SK-N-SH treated with all-trans-retinoic acid at 6 μM for 48 hours (cell line): ENCODE measurements around the gene ATRNL1.
A peak's percentile ranks its signal among the peaks of the same experiment; 100 is the strongest.

Experiments
- ATAC-seq: fragments of 200-7000 bp; cut with Tn5 transposase; 3 replicates; pipeline ENCODE4 v1.9.1; 2020; ENCODE audit warnings: mild to moderate bottlenecking, moderate library complexity
- ARNTL ChIP-seq: fragments of 450-650 bp; formaldehyde crosslinking; IDR thresholded peaks from 2 replicates; pipeline ENCODE4 v1.5.0; 2020; ENCODE audit warnings: low read depth, mild to moderate bottlenecking, moderate library complexity, borderline replicate concordance
- BACH2 ChIP-seq: fragments of 250-450 bp; sonication (Bioruptor Pico); IDR thresholded peaks from 2 replicates; pipeline ENCODE4 v1.9.0; 2021; ENCODE audit warnings: mild to moderate bottlenecking, borderline replicate concordance
- CSDC2 ChIP-seq: fragments of 250-450 bp; sonication (Bioruptor Pico); IDR thresholded peaks from 2 replicates; pipeline ENCODE4 v1.5.0; 2020; ENCODE audit warnings: mild to moderate bottlenecking, moderate library complexity
- CSRNP3 ChIP-seq: fragments of 250-450 bp; sonication (Bioruptor Pico); IDR thresholded peaks from 2 replicates; pipeline ENCODE4 v1.5.1; 2021; ENCODE audit warnings: mild to moderate bottlenecking, moderate library complexity
- ESRRG ChIP-seq: fragments of 250-450 bp; sonication (Bioruptor Pico); IDR thresholded peaks from 2 replicates; pipeline ENCODE4 v1.6.1; 2021; ENCODE audit warnings: mild to moderate bottlenecking
- GLIS3 ChIP-seq: fragments of 250-450 bp; sonication (Bioruptor Pico); IDR thresholded peaks from 2 replicates; pipeline ENCODE4 v1.5.0; 2020; ENCODE audit warnings: mild to moderate bottlenecking, moderate library complexity
- ISL1 ChIP-seq: fragments of 250-450 bp; sonication (Bioruptor Pico); IDR thresholded peaks from 2 replicates; pipeline ENCODE4 v2.1.2; 2022; ENCODE audit warnings: mild to moderate bottlenecking, moderate library complexity
- OSR1 ChIP-seq: fragments of 250-450 bp; sonication (Bioruptor Pico); IDR thresholded peaks from 2 replicates; pipeline ENCODE4 v1.8.0; 2022; ENCODE audit warnings: moderate library complexity, mild to moderate bottlenecking, inconsistent platforms
- PATZ1 ChIP-seq: fragments of 250-450 bp; sonication (Bioruptor Pico); IDR thresholded peaks from 2 replicates; pipeline ENCODE4 v1.8.0; 2020; ENCODE audit warnings: mild to moderate bottlenecking, moderate library complexity, borderline replicate concordance
- POU6F1 ChIP-seq: fragments of 250-450 bp; sonication (Bioruptor Pico); IDR thresholded peaks from 2 replicates; pipeline ENCODE4 v1.8.0; 2021; ENCODE audit warnings: low read depth, mild to moderate bottlenecking, moderate library complexity, borderline replicate concordance
- PPARA ChIP-seq: fragments of 250-450 bp; sonication (Bioruptor Pico); IDR thresholded peaks from 2 replicates; pipeline ENCODE4 v1.5.0; 2020; ENCODE audit warnings: mild to moderate bottlenecking, borderline replicate concordance
- RARB ChIP-seq: fragments of 250-450 bp; sonication (Bioruptor Pico); IDR thresholded peaks from 2 replicates; pipeline ENCODE4 v1.8.0; 2021; ENCODE audit warnings: mild to moderate bottlenecking, moderate library complexity
- SNAI2 ChIP-seq: fragments of 250-450 bp; sonication (Bioruptor Pico); IDR thresholded peaks from 2 replicates; pipeline ENCODE4 v1.5.0; 2020; ENCODE audit warnings: mild to moderate bottlenecking, moderate library complexity
- TSHZ2 ChIP-seq: fragments of 250-450 bp; sonication (Bioruptor Pico); IDR thresholded peaks from 2 replicates; pipeline ENCODE4 v1.5.0; 2020; ENCODE audit warnings: mild to moderate bottlenecking, moderate library complexity
- ZC3H10 ChIP-seq: fragments of 250-450 bp; sonication (Bioruptor Pico); IDR thresholded peaks from 2 replicates; pipeline ENCODE4 v1.5.1; 2021; ENCODE audit warnings: mild to moderate bottlenecking, moderate library complexity
- ZFP3 ChIP-seq: fragments of 250-450 bp; sonication (Bioruptor Pico); IDR thresholded peaks from 2 replicates; pipeline ENCODE4 v1.5.0; 2020; ENCODE audit warnings: mild to moderate bottlenecking, moderate library complexity
- ZFP30 ChIP-seq: fragments of 450-650 bp; formaldehyde crosslinking; IDR thresholded peaks from 2 replicates; pipeline ENCODE4 v1.5.0; 2022; ENCODE audit warnings: mild to moderate bottlenecking, moderate library complexity
- ZNF70 ChIP-seq: fragments of 450-650 bp; formaldehyde crosslinking; IDR thresholded peaks from 2 replicates; pipeline ENCODE4 v1.5.0; 2020; ENCODE audit warnings: mild to moderate bottlenecking, moderate library complexity

ATRNL1 gene

GRCh38 chr10:115417585-115418265, 324.6 kb downstream of the ATRNL1 start:
- peak; percentile 97 for ATAC-seq
- TF ChIP-seq SNAI2 (CRISPR knock-in tag) (no peak), RARB (no peak), ZFP30 (CRISPR knock-in tag) (no peak), OSR1 (CRISPR knock-in tag) (no peak), GLIS3 (CRISPR knock-in tag) (no peak), ARNTL (CRISPR knock-in tag) (no peak), CSDC2 (no peak), ISL1 (CRISPR knock-in tag) (no peak), PATZ1 (CRISPR knock-in tag) (no peak), ZC3H10 (CRISPR knock-in tag) (no peak), CSRNP3 (CRISPR knock-in tag) (no peak), BACH2 (CRISPR knock-in tag) (no peak), TSHZ2 (CRISPR knock-in tag) (no peak), ZNF70 (no peak), ESRRG (CRISPR knock-in tag) (no peak), ZFP3 (CRISPR knock-in tag) (no peak)

GRCh38 chr10:115422624-115423023, 329.5 kb downstream of the ATRNL1 start:
- ATAC-seq = no peak
- TF ChIP-seq PATZ1 (CRISPR knock-in tag) (no peak), PPARA (CRISPR knock-in tag) (no peak), POU6F1 (CRISPR knock-in tag) (no peak), ISL1 (CRISPR knock-in tag) (no peak), GLIS3 (CRISPR knock-in tag) (no peak)

GRCh38 chr10:115427611-115428010, 334.4 kb downstream of the ATRNL1 start:
- no peak for TF ChIP-seq ESRRG (CRISPR knock-in tag)
- TF ChIP-seq, all 23 proteins: peak for 0
- no peak for ATAC-seq
